Endothelial cell of umbilical vein (primary cell): ENCODE measurements around the gene PXK. TPM values are rescaled to one million over a fixed set of nuclear protein-coding genes. Genes with fewer than 3 reads are reported as not detected.
A peak's percentile ranks its signal among the peaks of the same experiment; 100 is the strongest.
"Not testable (repeated sequence)": the region's sequence is repeated elsewhere in the genome, so short reads cannot be mapped to it uniquely, and the experiment has no call there.

Experiments
- BruUV-seq: library from RNA; stranded (reverse); fragments of 400-500 nt; replicated peaks from 2 replicates; lab custom pipeline; 2021; lab: Mats Ljungman, UMichigan
- CTCF ChIA-PET: fragments of 300-600, 350-600 bp; sonication (Branson Sonifier 250); formaldehyde crosslinking; loops from one replicate; lab custom pipeline; 2021; ENCODE audit warnings: antibody characterized with exemption, inconsistent platforms; lab: Charles Lee
- POLR2A ChIA-PET: fragments of 300-600, 350-600 bp; sonication (Branson Sonifier 250); formaldehyde crosslinking; loops from one replicate; lab custom pipeline; 2021; ENCODE audit warnings: antibody characterized with exemption, inconsistent platforms; lab: Charles Lee
- DNase-seq: peaks from one replicate; pipeline ENCODE4 v3.0.0-alpha.2; 2011; ENCODE audit warnings: low read depth, low spot score
- FAIRE-seq: peaks from 2 replicates; lab custom pipeline; 2011; peaks lifted over from hg19 to GRCh38; lab: Jason Lieb, UNC
- H2AFZ ChIP-seq: 2 replicates; pipeline ENCODE4 v1.6.0; 2012; ENCODE audit warnings: low read depth, low read length, control low read depth, inconsistent platforms
- H3K27ac ChIP-seq: 2 replicates; pipeline ENCODE4 v1.5.1; 2011; ENCODE audit warnings: low read depth, mild to moderate bottlenecking, control low read depth, low read length, moderate library complexity; ENCODE audit not compliant: insufficient read depth
- H3K27me3 ChIP-seq, 2 experiments: 2 replicates each; pipeline versions ENCODE4 v1.6.0 to v1.6.1; 2011; ENCODE audit warnings: low read length in 2 of 2, mixed read lengths in 1 of 2; ENCODE audit not compliant: control insufficient read depth in 2 of 2, insufficient read depth in 2 of 2
- H3K36me3 ChIP-seq, 2 experiments: 2 replicates in 1 of 2; 3 replicates in 1 of 2; pipeline ENCODE4 v1.5.1; 2011; ENCODE audit warnings: low read length in 2 of 2, mild to moderate bottlenecking in 1 of 2, moderate library complexity in 1 of 2; ENCODE audit not compliant: control insufficient read depth in 2 of 2, insufficient read depth in 2 of 2; ENCODE audit errors: extremely low read depth in 1 of 2
- H3K4me1 ChIP-seq: 3 replicates; pipeline ENCODE4 v1.5.1; 2011; ENCODE audit warnings: mild to moderate bottlenecking, low read length; ENCODE audit not compliant: control insufficient read depth, insufficient read depth; ENCODE audit errors: extremely low read depth
- H3K4me2 ChIP-seq: 2 replicates; pipeline ENCODE4 v1.6.1; 2011; ENCODE audit warnings: low read length, control low read depth, mixed read lengths; ENCODE audit not compliant: insufficient read depth
- H3K4me3 ChIP-seq, 3 experiments: fragments of 200-600 bp in 1 of 3; sonication (generic), shearing (Covaris generic) in 1 of 3; replicated peaks in 1 of 3; 2 replicates each; pipeline ENCODE4 v1.5.1; 2011 to 2016; ENCODE audit warnings: control low read depth in 3 of 3, low read length in 3 of 3, mild to moderate bottlenecking in 2 of 3, inconsistent platforms in 1 of 3, low read depth in 1 of 3, moderate library complexity in 1 of 3; ENCODE audit not compliant: insufficient read depth in 1 of 3
- H3K79me2 ChIP-seq: 2 replicates; pipeline ENCODE4 v1.6.0; 2012; ENCODE audit warnings: low read length, inconsistent platforms; ENCODE audit not compliant: control insufficient read depth, insufficient read depth
- H3K9ac ChIP-seq: replicated peaks from 2 replicates; pipeline ENCODE3; 2011; ENCODE audit warnings: low read length, control low read depth; ENCODE audit not compliant: insufficient read depth; ENCODE audit errors: extremely low read depth
- H3K9me1 ChIP-seq: replicated peaks from 3 replicates; pipeline ENCODE4 v1.6.0; 2011; ENCODE audit warnings: mild to moderate bottlenecking, low read length; ENCODE audit not compliant: control insufficient read depth, insufficient read depth; ENCODE audit errors: extremely low read depth
- H3K9me3 ChIP-seq: replicated peaks from 2 replicates; pipeline ENCODE4 v1.5.1; 2012; ENCODE audit warnings: low read length, inconsistent platforms; ENCODE audit not compliant: control insufficient read depth, insufficient read depth
- H4K20me1 ChIP-seq: replicated peaks from 2 replicates; pipeline ENCODE3; 2011; ENCODE audit warnings: mild to moderate bottlenecking, low read length; ENCODE audit not compliant: control insufficient read depth, insufficient read depth; ENCODE audit errors: extremely low read depth
- CTCF ChIP-seq, 2 donors: IDR thresholded peaks; 1 replicate in 1 of 2; 2 replicates in 1 of 2; pipeline ENCODE4 v1.5.1; 2011; ENCODE audit warnings: low read length in 2 of 2, mild to moderate bottlenecking in 2 of 2, moderate library complexity in 2 of 2, control low read depth in 1 of 2, inconsistent platforms in 1 of 2, low read depth in 1 of 2; ENCODE audit not compliant: insufficient read depth in 1 of 2; ENCODE audit errors: extremely low read depth in 1 of 2
- EZH2 ChIP-seq: IDR thresholded peaks from 2 replicates; pipeline ENCODE4 v1.6.1; 2012; ENCODE audit warnings: borderline replicate concordance, low read depth, mild to moderate bottlenecking, moderate library complexity, low read length, inconsistent platforms; ENCODE audit not compliant: severe bottlenecking
- FOS ChIP-seq: IDR thresholded peaks from 2 replicates; pipeline ENCODE4 v1.6.1; 2011; ENCODE audit warnings: mild to moderate bottlenecking, low read length, moderate library complexity, borderline replicate concordance; ENCODE audit not compliant: insufficient read depth
- GATA2 ChIP-seq: IDR thresholded peaks from 2 replicates; pipeline ENCODE4 v1.7.0; 2011; ENCODE audit warnings: low read depth, mild to moderate bottlenecking, moderate library complexity, mixed read lengths, low read length; ENCODE audit not compliant: insufficient read length, insufficient read depth
- POLR2AphosphoS5 ChIP-seq: IDR thresholded peaks from 2 replicates; pipeline ENCODE4 v1.6.1; 2012; ENCODE audit warnings: low read depth, mild to moderate bottlenecking, control low read depth, low read length, moderate library complexity; ENCODE audit not compliant: insufficient read depth
- dilution Hi-C: fragments of 300-500 bp; cut with MboI; formaldehyde crosslinking; loops from one replicate; pipeline ENCODE4 v1.15.0; 2019; ENCODE audit warnings: low sequenced_read_pairs; ENCODE audit not compliant: extremely low pct_ligation_motif_present
- intact Hi-C: fragments of 100-400 bp; cut with micrococcal nuclease; formaldehyde crosslinking; loops from one replicate; pipeline ENCODE4 v1.10.0; 2022
- polyA plus RNA-seq, 4 experiments: library from polyadenylated mRNA; depleted of rRNA in 3 of 4; stranded (reverse) in 3 of 4; unstranded in 1 of 4; fragments of >200 nt; gene quantifications; 2 replicates each; pipeline versions ENCODE4 v1.2.1 to v1.2.3, GENCODE V29; 2011 to 2012; ENCODE audit warnings: missing spikeins in 1 of 4
- total RNA-seq: library from RNA; stranded (reverse); gene quantifications from 2 replicates; pipeline ENCODE4 v1.2.3, GENCODE V29; 2021

PXK gene
- total and polyA plus RNA-seq, 2 donors (not counting 3 experiments of a cell fraction or from before 2014, with no cell fraction given) = 11.3 to 14.6 TPM

- POLR2A ChIA-PET = no interaction called here
- H3K4me1 ChIP-seq = no peaks in the 10 kb centered on the region
- dilution Hi-C loops = no loop called here
Measured at GRCh38 chr3:58288011-58288728, 44.5 kb upstream of the PXK start.

GRCh38 chr3:58288964-58289613 is 43.6 kb upstream of the PXK start:
- H3K4me1 ChIP-seq, BruUV-seq, H3K9ac ChIP-seq, dilution Hi-C loops, H3K36me3 ChIP-seq, H3K27ac ChIP-seq, H3K9me1 ChIP-seq, H4K20me1 ChIP-seq, H3K4me3 ChIP-seq, POLR2A ChIA-PET, FAIRE-seq, H3K27me3 ChIP-seq, H3K4me2 ChIP-seq, DNase-seq, intact Hi-C loops, H2AFZ ChIP-seq, H3K79me2 ChIP-seq, H3K9me3 ChIP-seq: not testable (repeated sequence)
- CTCF ChIA-PET = interaction anchor here (1.2 kb wide), 1 partner anchor 11 kb away, joined by 3 read pairs; no protein-coding TSS in a partner anchor

More at GRCh38 chr3:58288011-58288728, 44.5 kb upstream of the PXK start:
- Histone ChIP-seq H3K4me3 (no peak overlapping the region), H3K36me3 (peaks cover 0 to 4% of the 10 kb centered on the region in 2 experiments), H2AFZ (no peak overlapping the region), H3K9ac (no peak overlapping the region), H3K9me3 (no peaks in the 10 kb centered on the region), H3K27ac (no peak overlapping the region), H4K20me1 (no peaks in the 10 kb centered on the region), H3K9me1 (no peaks in the 10 kb centered on the region), H3K27me3 (no peaks in the 10 kb centered on the region), H3K4me2 (no peak overlapping the region), H3K79me2 (no peaks in the 10 kb centered on the region)
- intact Hi-C loops = no loop called here
- TF ChIP-seq POLR2AphosphoS5 (no peak), FOS (no peak), GATA2 (no peak), CTCF (IDR thresholded peaks at IDR 0.05; ENCODE audit: extremely low read depth in 1 of 2, insufficient read depth in 1 of 2, low read depth in 1 of 2, low read length in 2 of 2) (peak in 1 of 2 donors; percentile 12), EZH2 (no peak)
- BruUV-seq = no TSS peak
- CTCF ChIA-PET = interaction anchor here (0.9 to 1.4 kb wide), 3 partner anchors 12 to 100 kb away, joined by 3 to 6 read pairs (median 4); no protein-coding TSS in a partner anchor
- FAIRE-seq (no peak), DNase-seq (no peak)

DNA sequence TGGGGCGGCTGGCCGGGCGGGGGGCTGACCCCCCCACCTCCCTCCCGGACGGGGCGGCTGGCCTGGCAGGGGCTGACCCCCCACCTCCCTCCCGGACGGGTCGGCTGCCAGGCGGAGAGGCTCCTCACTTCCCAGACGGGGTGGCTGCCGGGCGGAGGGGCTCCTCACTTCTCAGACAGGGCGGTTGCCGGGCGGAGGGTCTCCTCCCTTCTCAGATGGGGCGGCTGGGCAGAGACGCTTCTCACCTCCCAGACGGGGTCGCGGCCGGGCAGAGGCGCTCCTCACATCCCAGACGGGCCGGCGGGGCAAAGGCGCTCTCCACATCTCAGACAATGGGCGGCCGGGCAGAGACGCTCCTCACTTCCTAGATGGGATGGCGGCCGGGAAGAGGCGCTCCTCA is 42.2 kb upstream of the PXK start:
- H2AFZ ChIP-seq, H3K4me1 ChIP-seq, FAIRE-seq, H3K9me1 ChIP-seq, POLR2A ChIA-PET, H3K79me2 ChIP-seq, H3K9me3 ChIP-seq, H3K27me3 ChIP-seq, H3K4me2 ChIP-seq, DNase-seq, BruUV-seq, H3K9ac ChIP-seq, H4K20me1 ChIP-seq, H3K27ac ChIP-seq, H3K4me3 ChIP-seq, intact Hi-C loops, CTCF ChIA-PET, dilution Hi-C loops, H3K36me3 ChIP-seq: not testable (repeated sequence)
